A673 (cell line): ENCODE data around the gene TLR8.

Experiments
- EZH2 ChIP-seq: fragments of 200-600 bp; sonication (generic); IDR thresholded peaks from 2 replicates; pipeline ENCODE4 v1.6.1; 2017; ENCODE audit warnings: borderline replicate concordance, low read depth, mild to moderate bottlenecking, mixed read lengths, antibody characterized with exemption, low read length; ENCODE audit not compliant: poor library complexity, severe bottlenecking
- TF ChIP-seq, protein P1 (sequence below): fragments of 300-800, 200-600 bp; sonication (generic); conservative IDR thresholded peaks from 2 replicates; pipeline ENCODE4 v1.5.1; 2017; ENCODE audit warnings: low read depth, mild to moderate bottlenecking, antibody characterized with exemption, low read length, moderate library complexity, mixed read lengths

DNA sequence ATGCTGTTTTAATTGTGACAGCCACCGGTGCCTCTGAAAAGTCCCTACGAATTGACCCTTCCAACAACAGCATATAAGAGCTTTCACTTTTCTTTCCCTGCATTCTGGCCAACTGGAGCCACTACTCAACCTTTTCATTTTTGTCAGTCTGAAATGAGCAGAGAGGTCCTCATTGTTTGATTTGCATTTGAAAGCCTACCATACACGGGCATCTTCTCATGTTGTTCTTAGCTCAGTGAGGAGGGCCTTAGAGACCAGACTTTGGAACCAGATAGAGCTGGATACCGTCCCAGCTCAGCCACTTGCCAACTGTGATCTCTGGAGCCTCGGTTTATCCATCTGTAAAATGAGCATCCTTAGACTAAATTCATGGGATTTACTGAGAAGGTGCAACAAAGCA is 51.6 kb downstream of the TLR8 start:
- TF ChIP-seq, protein P1, sequence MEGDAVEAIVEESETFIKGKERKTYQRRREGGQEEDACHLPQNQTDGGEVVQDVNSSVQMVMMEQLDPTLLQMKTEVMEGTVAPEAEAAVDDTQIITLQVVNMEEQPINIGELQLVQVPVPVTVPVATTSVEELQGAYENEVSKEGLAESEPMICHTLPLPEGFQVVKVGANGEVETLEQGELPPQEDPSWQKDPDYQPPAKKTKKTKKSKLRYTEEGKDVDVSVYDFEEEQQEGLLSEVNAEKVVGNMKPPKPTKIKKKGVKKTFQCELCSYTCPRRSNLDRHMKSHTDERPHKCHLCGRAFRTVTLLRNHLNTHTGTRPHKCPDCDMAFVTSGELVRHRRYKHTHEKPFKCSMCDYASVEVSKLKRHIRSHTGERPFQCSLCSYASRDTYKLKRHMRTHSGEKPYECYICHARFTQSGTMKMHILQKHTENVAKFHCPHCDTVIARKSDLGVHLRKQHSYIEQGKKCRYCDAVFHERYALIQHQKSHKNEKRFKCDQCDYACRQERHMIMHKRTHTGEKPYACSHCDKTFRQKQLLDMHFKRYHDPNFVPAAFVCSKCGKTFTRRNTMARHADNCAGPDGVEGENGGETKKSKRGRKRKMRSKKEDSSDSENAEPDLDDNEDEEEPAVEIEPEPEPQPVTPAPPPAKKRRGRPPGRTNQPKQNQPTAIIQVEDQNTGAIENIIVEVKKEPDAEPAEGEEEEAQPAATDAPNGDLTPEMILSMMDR, result no peak
- TF ChIP-seq EZH2, result no peak
